ENCODE measurements around the gene DNAJC21. TPM values are rescaled to one million over a fixed set of nuclear protein-coding genes. Genes with fewer than 3 reads are reported as not detected.

DNAJC21 gene
- total and polyA plus RNA-seq, 9 of the 15 experiments (the other 6 are each of a cell fraction or from before 2014, with no cell fraction given): 26.6 to 105 (median 70.7) TPM

DNA sequence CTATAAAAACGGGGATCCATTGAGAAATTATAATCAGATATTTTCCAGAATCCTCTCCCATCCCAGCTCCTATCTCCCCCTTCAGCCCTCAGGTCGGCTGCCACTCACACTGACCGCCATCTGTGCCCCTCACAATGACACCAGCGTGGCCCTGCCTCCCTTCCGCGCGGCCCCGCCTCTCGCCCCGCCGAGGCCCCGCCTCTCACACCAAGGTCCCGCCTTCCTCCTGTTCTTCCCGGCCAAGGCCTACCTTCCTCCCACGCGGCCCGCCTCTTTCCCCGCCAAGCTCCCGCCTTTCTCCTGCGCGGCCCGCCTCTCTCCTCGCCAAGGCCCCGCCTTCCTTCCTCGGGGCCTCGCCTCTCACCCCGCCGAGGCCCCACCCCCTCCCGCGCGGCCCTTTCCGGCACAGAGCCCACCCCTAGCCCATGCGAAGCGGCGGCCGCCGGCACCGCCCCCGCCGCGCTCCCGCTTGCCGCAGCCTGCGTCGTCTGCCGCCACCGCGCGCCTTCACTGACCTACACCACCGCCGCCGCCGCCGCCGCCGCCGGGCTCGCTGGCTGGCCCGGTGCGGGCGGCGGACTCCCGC is at the start of gene DNAJC21 (continued):
- peak; percentile 35; the same call in 1 of the 2 replicates for TF ChIP-seq ARID1B (IDR thresholded peaks at IDR 0.05)
- TF ChIP-seq KLF16 (IDR thresholded peaks at IDR 0.05): peak; percentile 49; the same call in 1 of the 2 replicates
- peak; percentile 95 for TF ChIP-seq HDGF (IDR thresholded peaks at IDR 0.05)
- peak; percentile 98 for TF ChIP-seq EGR1 (conservative IDR thresholded peaks at IDR 0.05)
- TF ChIP-seq, protein P1, sequence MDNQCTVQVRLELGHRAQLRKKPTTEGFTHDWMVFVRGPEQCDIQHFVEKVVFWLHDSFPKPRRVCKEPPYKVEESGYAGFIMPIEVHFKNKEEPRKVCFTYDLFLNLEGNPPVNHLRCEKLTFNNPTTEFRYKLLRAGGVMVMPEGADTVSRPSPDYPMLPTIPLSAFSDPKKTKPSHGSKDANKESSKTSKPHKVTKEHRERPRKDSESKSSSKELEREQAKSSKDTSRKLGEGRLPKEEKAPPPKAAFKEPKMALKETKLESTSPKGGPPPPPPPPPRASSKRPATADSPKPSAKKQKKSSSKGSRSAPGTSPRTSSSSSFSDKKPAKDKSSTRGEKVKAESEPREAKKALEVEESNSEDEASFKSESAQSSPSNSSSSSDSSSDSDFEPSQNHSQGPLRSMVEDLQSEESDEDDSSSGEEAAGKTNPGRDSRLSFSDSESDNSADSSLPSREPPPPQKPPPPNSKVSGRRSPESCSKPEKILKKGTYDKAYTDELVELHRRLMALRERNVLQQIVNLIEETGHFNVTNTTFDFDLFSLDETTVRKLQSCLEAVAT (IDR thresholded peaks at IDR 0.05): 0 out of 4 replicates have a peak, but pooled peaks of 1 of the 2 experiments have one; percentile 15
- TF ChIP-seq, protein P2, sequence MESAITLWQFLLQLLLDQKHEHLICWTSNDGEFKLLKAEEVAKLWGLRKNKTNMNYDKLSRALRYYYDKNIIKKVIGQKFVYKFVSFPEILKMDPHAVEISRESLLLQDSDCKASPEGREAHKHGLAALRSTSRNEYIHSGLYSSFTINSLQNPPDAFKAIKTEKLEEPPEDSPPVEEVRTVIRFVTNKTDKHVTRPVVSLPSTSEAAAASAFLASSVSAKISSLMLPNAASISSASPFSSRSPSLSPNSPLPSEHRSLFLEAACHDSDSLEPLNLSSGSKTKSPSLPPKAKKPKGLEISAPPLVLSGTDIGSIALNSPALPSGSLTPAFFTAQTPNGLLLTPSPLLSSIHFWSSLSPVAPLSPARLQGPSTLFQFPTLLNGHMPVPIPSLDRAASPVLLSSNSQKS (CRISPR knock-in tag; IDR thresholded peaks at IDR 0.05): no peak
- TF ChIP-seq NRF1 (conservative IDR thresholded peaks at IDR 0.05 in 1 of 2, IDR thresholded peaks at IDR 0.05 in 1 of 2): peak; percentile 86 to 89
- TF ChIP-seq, protein P3, sequence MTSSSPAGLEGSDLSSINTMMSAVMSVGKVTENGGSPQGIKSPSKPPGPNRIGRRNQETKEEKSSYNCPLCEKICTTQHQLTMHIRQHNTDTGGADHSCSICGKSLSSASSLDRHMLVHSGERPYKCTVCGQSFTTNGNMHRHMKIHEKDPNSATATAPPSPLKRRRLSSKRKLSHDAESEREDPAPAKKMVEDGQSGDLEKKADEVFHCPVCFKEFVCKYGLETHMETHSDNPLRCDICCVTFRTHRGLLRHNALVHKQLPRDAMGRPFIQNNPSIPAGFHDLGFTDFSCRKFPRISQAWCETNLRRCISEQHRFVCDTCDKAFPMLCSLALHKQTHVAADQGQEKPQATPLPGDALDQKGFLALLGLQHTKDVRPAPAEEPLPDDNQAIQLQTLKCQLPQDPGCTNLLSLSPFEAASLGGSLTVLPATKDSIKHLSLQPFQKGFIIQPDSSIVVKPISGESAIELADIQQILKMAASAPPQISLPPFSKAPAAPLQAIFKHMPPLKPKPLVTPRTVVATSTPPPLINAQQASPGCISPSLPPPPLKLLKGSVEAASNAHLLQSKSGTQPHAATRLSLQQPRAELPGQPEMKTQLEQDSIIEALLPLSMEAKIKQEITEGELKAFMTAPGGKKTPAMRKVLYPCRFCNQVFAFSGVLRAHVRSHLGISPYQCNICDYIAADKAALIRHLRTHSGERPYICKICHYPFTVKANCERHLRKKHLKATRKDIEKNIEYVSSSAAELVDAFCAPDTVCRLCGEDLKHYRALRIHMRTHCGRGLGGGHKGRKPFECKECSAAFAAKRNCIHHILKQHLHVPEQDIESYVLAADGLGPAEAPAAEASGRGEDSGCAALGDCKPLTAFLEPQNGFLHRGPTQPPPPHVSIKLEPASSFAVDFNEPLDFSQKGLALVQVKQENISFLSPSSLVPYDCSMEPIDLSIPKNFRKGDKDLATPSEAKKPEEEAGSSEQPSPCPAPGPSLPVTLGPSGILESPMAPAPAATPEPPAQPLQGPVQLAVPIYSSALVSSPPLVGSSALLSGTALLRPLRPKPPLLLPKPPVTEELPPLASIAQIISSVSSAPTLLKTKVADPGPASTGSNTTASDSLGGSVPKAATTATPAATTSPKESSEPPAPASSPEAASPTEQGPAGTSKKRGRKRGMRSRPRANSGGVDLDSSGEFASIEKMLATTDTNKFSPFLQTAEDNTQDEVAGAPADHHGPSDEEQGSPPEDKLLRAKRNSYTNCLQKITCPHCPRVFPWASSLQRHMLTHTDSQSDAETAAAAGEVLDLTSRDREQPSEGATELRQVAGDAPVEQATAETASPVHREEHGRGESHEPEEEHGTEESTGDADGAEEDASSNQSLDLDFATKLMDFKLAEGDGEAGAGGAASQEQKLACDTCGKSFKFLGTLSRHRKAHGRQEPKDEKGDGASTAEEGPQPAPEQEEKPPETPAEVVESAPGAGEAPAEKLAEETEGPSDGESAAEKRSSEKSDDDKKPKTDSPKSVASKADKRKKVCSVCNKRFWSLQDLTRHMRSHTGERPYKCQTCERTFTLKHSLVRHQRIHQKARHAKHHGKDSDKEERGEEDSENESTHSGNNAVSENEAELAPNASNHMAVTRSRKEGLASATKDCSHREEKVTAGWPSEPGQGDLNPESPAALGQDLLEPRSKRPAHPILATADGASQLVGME (CRISPR knock-in tag; IDR thresholded peaks at IDR 0.05): no peak
- TF ChIP-seq XRCC5 (IDR thresholded peaks at IDR 0.05; ENCODE audit: low read depth, low read length): peak; percentile 60; the same call in 1 of the 2 replicates
- peak; percentile 52 for TF ChIP-seq MEIS2 (IDR thresholded peaks at IDR 0.05; ENCODE audit: partially characterized antibody)
- TF ChIP-seq RBM17 (IDR thresholded peaks at IDR 0.05; ENCODE audit: borderline replicate concordance, low read depth, low read length): no peak
- TF ChIP-seq ZBTB7A (IDR thresholded peaks at IDR 0.05; ENCODE audit: borderline replicate concordance, control insufficient read depth, low read depth, low read length): peak; percentile 67; the same call in 1 of the 2 replicates
- TF ChIP-seq POLR2B (IDR thresholded peaks at IDR 0.05; ENCODE audit: low read depth, partially characterized antibody): no peak
- peak; percentile 18; the same call in 1 of the 2 replicates for TF ChIP-seq SOX6 (IDR thresholded peaks at IDR 0.05)
- no peak for TF ChIP-seq ZNF408 (CRISPR knock-in tag; IDR thresholded peaks at IDR 0.05; ENCODE audit: low read depth)
- TF ChIP-seq NEUROD1 (IDR thresholded peaks at IDR 0.05; ENCODE audit: borderline replicate concordance, low read depth, low read length, partially characterized antibody): no peak
- TF ChIP-seq, protein P4, sequence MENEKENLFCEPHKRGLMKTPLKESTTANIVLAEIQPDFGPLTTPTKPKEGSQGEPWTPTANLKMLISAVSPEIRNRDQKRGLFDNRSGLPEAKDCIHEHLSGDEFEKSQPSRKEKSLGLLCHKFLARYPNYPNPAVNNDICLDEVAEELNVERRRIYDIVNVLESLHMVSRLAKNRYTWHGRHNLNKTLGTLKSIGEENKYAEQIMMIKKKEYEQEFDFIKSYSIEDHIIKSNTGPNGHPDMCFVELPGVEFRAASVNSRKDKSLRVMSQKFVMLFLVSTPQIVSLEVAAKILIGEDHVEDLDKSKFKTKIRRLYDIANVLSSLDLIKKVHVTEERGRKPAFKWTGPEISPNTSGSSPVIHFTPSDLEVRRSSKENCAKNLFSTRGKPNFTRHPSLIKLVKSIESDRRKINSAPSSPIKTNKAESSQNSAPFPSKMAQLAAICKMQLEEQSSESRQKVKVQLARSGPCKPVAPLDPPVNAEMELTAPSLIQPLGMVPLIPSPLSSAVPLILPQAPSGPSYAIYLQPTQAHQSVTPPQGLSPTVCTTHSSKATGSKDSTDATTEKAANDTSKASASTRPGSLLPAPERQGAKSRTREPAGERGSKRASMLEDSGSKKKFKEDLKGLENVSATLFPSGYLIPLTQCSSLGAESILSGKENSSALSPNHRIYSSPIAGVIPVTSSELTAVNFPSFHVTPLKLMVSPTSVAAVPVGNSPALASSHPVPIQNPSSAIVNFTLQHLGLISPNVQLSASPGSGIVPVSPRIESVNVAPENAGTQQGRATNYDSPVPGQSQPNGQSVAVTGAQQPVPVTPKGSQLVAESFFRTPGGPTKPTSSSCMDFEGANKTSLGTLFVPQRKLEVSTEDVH (IDR thresholded peaks at IDR 0.05; ENCODE audit: low read depth, partially characterized antibody): peak; percentile 71
